ENCODE measurements around the gene SLC25A22.

- no peak for TF ChIP-seq USF1 (IDR thresholded peaks at IDR 0.05)
- no peak for TF ChIP-seq EP300 (IDR thresholded peaks at IDR 0.05; ENCODE audit: borderline replicate concordance)
- no peak for TF ChIP-seq REST (IDR thresholded peaks at IDR 0.05; ENCODE audit: low read depth)
- no peak for TF ChIP-seq CREB1 (IDR thresholded peaks at IDR 0.05; ENCODE audit: low read depth)
- no peak for TF ChIP-seq CEBPB (IDR thresholded peaks at IDR 0.05)
Observed at GRCh38 chr11:837189-837989, 39.3 kb upstream of the SLC25A22 start.
